ENCODE measurements around the gene RPL34. TPM values are rescaled to one million over a fixed set of nuclear protein-coding genes. Genes with fewer than 3 reads are reported as not detected.

The RPL34 gene
- polyA plus RNA-seq, 3 donors, result 1,490 to 2,624 (median 1,519) TPM

DNA sequence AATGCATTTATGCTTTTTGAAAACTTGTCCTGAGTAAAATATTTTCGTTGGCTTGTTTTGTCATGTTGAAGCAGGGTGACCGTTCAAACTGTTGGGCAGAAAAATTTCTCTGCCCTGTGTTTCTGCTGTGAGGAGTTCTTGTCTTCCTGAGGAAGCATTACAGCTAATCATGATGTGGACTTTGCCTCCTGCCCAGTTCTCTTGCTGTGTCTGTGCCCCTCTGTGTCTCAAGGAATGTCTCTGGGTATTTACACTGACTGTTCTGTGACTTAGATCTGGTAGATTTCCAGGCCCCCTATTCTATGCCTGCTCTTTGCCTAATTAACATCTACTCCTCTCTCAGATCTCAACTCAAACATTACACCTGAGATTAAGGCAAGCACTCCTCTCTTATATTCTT is 30.4 kb upstream of the RPL34 start:
- Histone ChIP-seq H2AFZ (ENCODE audit: insufficient read depth, low read depth, low read length, poor library complexity, severe bottlenecking) (no peak overlapping the region), H3K9ac (ENCODE audit: insufficient read depth, low read length, poor library complexity, severe bottlenecking) (no peak overlapping the region), H3K27me3 (ENCODE audit: control insufficient read depth in 2 of 2, insufficient read depth in 2 of 2, low read length in 2 of 2) (no peaks in the 10 kb centered on the region), H3K4me1 (ENCODE audit: control insufficient read depth in 1 of 2, insufficient read depth in 2 of 2, low read length in 2 of 2) (no peaks in the 10 kb centered on the region), H3K4me2 (replicated peaks; ENCODE audit: extremely low read depth, low read length, poor library complexity, severe bottlenecking) (no peak overlapping the region), H3K36me3 (replicated peaks in 1 of 2; ENCODE audit: control insufficient read depth in 1 of 2, insufficient read depth in 2 of 2, low read length in 2 of 2) (no peaks in the 10 kb centered on the region), H3K27ac (ENCODE audit: low read depth in 1 of 2, low read length in 2 of 2) (no peak overlapping the region), H4K20me1 (ENCODE audit: insufficient read depth, low read length) (no peaks in the 10 kb centered on the region), H3K4me3 (replicated peaks in 1 of 3; ENCODE audit: low read depth in 2 of 3, low read length in 3 of 3) (no peak overlapping the region), H3K79me2 (ENCODE audit: insufficient read depth, low read length) (no peaks in the 10 kb centered on the region), H3K9me3 (replicated peaks in 1 of 2; ENCODE audit: control insufficient read depth in 1 of 2, insufficient read depth in 1 of 2, low read length in 2 of 2) (peaks cover 0 to 8% of the 10 kb centered on the region in 2 donors)
- TF ChIP-seq, protein P1, sequence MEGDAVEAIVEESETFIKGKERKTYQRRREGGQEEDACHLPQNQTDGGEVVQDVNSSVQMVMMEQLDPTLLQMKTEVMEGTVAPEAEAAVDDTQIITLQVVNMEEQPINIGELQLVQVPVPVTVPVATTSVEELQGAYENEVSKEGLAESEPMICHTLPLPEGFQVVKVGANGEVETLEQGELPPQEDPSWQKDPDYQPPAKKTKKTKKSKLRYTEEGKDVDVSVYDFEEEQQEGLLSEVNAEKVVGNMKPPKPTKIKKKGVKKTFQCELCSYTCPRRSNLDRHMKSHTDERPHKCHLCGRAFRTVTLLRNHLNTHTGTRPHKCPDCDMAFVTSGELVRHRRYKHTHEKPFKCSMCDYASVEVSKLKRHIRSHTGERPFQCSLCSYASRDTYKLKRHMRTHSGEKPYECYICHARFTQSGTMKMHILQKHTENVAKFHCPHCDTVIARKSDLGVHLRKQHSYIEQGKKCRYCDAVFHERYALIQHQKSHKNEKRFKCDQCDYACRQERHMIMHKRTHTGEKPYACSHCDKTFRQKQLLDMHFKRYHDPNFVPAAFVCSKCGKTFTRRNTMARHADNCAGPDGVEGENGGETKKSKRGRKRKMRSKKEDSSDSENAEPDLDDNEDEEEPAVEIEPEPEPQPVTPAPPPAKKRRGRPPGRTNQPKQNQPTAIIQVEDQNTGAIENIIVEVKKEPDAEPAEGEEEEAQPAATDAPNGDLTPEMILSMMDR (IDR thresholded peaks at IDR 0.05), result no peak
- no peak for DNase-seq
- Mint-ChIP-seq H3K9me3 (peaks cover 5 to 13% (median 9%) of the 10 kb centered on the region in 7 donors), H3K4me1 (no peaks in the 10 kb centered on the region), H3K27ac (no peak overlapping the region), H3K27me3 (ENCODE audit: low read depth in 3 of 3) (peaks cover 0 to 3% (median 0%) of the 10 kb centered on the region in 3 donors), H3K36me3 (peaks cover 8 to 13% of the 10 kb centered on the region in 2 donors), H3K4me3 (no peak overlapping the region)
- intact Hi-C loops (cut with micrococcal nuclease), result no loop called here
- WGBS (ENCODE audit: insufficient coverage), result no CpG with 5 or more reads among the region's 2 CpGs

DNA sequence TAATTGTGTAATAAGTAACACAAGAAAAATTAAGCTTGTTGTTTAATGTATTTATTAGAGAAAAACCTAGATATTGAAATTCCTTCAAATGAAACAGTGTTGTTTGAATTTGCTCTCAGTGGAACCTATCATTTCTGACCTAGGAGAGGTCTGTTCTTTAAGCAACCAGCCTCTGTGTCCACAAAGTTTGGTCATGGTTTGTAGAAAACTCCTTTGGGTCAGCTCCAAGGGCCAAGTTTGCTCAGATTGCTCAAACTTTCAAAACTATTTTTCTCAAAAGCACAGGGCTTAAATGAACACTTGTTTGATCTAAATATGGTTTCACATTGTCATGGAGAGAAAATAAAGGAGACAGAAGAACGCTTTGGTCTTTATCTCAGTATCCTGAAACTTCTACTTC is 29.6 kb upstream of the RPL34 start:
- intact Hi-C loops (cut with micrococcal nuclease), result no loop called here
- peaks cover 8 to 13% of the 10 kb centered on the region in 2 donors for H3K36me3 Mint-ChIP-seq
- no CpG with 5 or more reads among the region's 1 CpG for WGBS (ENCODE audit: insufficient coverage)
- H3K27ac ChIP-seq (ENCODE audit: low read depth in 1 of 2, low read length in 2 of 2), result no peak overlapping the region
- peaks cover 0 to 3% (median 0%) of the 10 kb centered on the region in 3 donors for H3K27me3 Mint-ChIP-seq (ENCODE audit: low read depth in 3 of 3)
- H3K27ac Mint-ChIP-seq, result no peak overlapping the region
- peaks cover 6 to 13% (median 9%) of the 10 kb centered on the region in 7 donors for H3K9me3 Mint-ChIP-seq
- no peaks in the 10 kb centered on the region for H3K4me1 Mint-ChIP-seq
- no peak overlapping the region for H3K4me3 Mint-ChIP-seq
- H4K20me1 ChIP-seq (ENCODE audit: insufficient read depth, low read length), result no peaks in the 10 kb centered on the region
- H3K9me3 ChIP-seq (replicated peaks in 1 of 2; ENCODE audit: control insufficient read depth in 1 of 2, insufficient read depth in 1 of 2, low read length in 2 of 2), result peaks cover 0 to 8% of the 10 kb centered on the region in 2 donors
- H3K79me2 ChIP-seq (ENCODE audit: insufficient read depth, low read length), result no peaks in the 10 kb centered on the region
- H3K36me3 ChIP-seq (replicated peaks in 1 of 2; ENCODE audit: control insufficient read depth in 1 of 2, insufficient read depth in 2 of 2, low read length in 2 of 2), result no peaks in the 10 kb centered on the region
- H3K4me1 ChIP-seq (ENCODE audit: control insufficient read depth in 1 of 2, insufficient read depth in 2 of 2, low read length in 2 of 2), result no peaks in the 10 kb centered on the region
- H3K4me3 ChIP-seq (replicated peaks in 1 of 3; ENCODE audit: low read depth in 2 of 3, low read length in 3 of 3), result no peak overlapping the region
- DNase-seq, result no peak
- no peaks in the 10 kb centered on the region for H3K27me3 ChIP-seq (ENCODE audit: control insufficient read depth in 2 of 2, insufficient read depth in 2 of 2, low read length in 2 of 2)
- TF ChIP-seq, protein P1 (IDR thresholded peaks at IDR 0.05), result no peak
- H3K9ac ChIP-seq (ENCODE audit: insufficient read depth, low read length, poor library complexity, severe bottlenecking), result no peak overlapping the region
- H3K4me2 ChIP-seq (replicated peaks; ENCODE audit: extremely low read depth, low read length, poor library complexity, severe bottlenecking), result no peak overlapping the region
- H2AFZ ChIP-seq (ENCODE audit: insufficient read depth, low read depth, low read length, poor library complexity, severe bottlenecking), result no peak overlapping the region

Data from CD14-positive monocyte (primary cell).